C4-2B (cell line): ENCODE data around the gene ZBTB1.

Source experiments
- CTCF ChIP-seq: fragments of 450-650 bp; conservative IDR thresholded peaks from 2 replicates; pipeline ENCODE4 v1.5.1; 2017; ENCODE audit warnings: mild to moderate bottlenecking
- ZFX ChIP-seq: fragments of 450-650 bp; IDR thresholded peaks from 2 replicates; pipeline ENCODE4 v1.6.1; 2017

DNA sequence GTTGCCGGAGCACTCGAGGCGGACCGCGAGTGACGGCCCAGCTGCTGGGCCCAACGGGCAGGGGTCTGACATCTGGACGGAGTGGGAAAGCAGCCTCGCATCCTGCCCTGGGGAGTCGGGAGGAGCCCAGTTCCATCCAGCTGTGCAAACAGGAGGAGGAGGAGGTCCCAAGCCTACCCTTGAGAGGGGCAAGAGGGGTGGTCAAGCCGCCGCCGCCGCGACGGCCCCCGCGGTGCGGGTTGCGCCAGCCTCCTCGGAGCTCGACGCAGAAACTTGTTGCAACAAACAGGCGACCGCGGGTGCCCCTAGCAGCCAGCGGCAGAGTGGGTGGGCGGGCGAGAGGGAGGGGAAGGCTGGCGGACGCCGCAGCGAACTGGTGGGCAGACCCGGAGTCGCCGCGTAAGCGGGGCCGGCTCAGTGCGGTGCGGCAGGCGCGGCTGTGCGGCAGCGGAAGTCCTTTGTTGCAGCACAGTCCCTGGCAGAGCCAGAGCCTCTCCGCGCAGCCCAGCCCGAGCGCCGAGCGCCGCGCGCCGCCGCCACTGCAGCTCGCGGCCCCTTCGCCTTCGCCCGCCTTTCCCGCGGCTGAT is at the start of gene ZBTB1:
- TF ChIP-seq CTCF (no peak), ZFX (no peak)
